ENCODE measurements around the gene JPH3.

DNA sequence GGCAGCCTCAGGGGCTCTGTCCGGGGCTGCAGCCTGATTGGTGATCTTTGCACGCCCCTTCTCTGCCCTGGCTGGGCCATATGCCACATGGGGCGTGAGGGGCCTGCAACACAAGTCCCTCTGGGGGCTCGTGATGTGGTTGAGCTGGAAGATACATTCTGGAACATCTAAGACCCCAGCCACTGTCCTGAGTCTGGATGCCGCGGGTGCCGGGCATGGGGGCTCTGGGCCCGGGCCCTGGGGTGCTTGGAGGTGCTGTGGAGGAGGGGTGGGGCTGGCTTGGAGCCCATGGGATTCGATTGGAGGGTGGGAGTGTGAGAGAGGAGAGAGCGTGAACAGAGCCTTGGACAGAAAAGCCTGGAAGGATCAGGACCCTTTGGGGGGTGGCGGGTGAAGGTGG is 39.4 kb downstream of the JPH3 start:
- TF ChIP-seq RAD21 (IDR thresholded peaks at IDR 0.05; ENCODE audit: insufficient read depth, low read depth, low read length) (no peak), FOXK2 (IDR thresholded peaks at IDR 0.05) (no peak), MAX (IDR thresholded peaks at IDR 0.05; ENCODE audit: low read depth, low read length) (no peak)
- TF ChIP-seq, protein P1, sequence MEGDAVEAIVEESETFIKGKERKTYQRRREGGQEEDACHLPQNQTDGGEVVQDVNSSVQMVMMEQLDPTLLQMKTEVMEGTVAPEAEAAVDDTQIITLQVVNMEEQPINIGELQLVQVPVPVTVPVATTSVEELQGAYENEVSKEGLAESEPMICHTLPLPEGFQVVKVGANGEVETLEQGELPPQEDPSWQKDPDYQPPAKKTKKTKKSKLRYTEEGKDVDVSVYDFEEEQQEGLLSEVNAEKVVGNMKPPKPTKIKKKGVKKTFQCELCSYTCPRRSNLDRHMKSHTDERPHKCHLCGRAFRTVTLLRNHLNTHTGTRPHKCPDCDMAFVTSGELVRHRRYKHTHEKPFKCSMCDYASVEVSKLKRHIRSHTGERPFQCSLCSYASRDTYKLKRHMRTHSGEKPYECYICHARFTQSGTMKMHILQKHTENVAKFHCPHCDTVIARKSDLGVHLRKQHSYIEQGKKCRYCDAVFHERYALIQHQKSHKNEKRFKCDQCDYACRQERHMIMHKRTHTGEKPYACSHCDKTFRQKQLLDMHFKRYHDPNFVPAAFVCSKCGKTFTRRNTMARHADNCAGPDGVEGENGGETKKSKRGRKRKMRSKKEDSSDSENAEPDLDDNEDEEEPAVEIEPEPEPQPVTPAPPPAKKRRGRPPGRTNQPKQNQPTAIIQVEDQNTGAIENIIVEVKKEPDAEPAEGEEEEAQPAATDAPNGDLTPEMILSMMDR (IDR thresholded peaks at IDR 0.05 in 2 of 3, conservative IDR thresholded peaks at IDR 0.05 in 1 of 3; ENCODE audit: control insufficient read depth in 2 of 3, extremely low read depth in 1 of 3, insufficient read depth in 1 of 3, low read depth in 3 of 3, low read length in 3 of 3) = no peak

All from GM12878 (cell line).